GM21619 (cell line): Measurements from ENCODE around the gene OLFML2B.

Source experiments
- ATAC-seq: cut with Tn5 transposase; IDR thresholded peaks from one replicate; pipeline ENCODE4 v1.9.1; 2021; ENCODE audit not compliant: unreplicated experiment

Gene OLFML2B

DNA sequence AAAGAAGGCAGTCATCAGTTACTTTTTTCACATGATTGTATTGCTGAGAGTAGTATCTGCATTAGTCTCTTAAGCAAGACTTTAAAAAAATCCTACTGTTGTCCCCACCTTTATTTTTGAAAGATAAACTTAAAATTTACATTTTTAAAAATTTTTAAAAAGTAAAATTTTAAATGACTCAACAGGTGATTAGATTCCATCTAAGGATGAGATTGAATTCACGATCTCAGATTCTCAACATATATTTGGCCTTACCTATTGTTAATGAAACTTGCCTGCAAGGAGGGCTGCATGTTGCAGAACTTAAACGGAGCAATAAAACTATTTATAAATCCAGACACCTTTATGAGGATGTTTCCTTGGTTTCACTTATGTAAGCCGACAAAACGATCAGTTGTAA, 75.2 kb downstream of the OLFML2B start:
- ATAC-seq = no peak

DNA sequence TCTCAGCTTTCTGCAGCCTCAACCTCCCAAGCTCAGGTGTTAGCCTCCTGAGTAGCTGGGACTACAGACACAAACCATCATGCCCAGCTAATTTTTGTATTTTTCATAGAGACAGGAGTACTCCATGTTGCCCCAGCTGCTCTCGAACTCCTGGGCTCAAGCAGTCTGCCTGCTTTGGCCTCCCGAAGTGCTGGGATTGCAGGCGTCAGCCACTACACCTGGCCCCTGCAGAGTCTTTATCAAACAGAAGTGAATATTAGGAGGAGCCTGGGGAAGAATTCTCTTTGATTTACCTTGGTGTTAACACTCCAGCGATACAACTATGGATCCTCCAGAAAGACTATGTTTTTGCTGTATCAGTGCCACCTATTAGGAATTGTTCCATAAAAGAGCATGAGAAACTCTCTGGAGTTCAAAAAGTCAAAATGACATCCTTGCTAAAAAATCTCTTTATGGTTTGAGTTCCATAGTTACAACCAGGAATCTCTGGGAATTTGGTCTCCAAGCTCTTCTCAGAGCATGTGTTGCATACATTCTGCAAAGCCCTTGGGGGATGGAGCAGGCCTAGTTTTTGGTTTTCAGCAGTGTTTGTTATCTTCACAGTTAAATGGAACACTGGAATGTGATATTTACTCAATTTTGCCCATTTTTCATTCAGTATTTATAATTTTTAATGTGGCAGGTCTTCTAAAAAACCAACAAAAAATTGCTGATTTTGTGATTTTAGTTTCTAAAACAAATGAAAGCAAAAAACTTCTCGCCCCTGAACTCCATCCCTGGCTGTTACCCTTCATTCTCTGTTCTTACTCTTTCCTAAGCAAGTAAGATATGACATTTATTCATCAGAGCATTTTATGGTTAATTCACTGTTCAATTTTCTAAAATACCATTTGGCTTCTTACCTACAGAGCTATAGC, 77.3 kb downstream of the OLFML2B start:
- no peak for ATAC-seq

DNA sequence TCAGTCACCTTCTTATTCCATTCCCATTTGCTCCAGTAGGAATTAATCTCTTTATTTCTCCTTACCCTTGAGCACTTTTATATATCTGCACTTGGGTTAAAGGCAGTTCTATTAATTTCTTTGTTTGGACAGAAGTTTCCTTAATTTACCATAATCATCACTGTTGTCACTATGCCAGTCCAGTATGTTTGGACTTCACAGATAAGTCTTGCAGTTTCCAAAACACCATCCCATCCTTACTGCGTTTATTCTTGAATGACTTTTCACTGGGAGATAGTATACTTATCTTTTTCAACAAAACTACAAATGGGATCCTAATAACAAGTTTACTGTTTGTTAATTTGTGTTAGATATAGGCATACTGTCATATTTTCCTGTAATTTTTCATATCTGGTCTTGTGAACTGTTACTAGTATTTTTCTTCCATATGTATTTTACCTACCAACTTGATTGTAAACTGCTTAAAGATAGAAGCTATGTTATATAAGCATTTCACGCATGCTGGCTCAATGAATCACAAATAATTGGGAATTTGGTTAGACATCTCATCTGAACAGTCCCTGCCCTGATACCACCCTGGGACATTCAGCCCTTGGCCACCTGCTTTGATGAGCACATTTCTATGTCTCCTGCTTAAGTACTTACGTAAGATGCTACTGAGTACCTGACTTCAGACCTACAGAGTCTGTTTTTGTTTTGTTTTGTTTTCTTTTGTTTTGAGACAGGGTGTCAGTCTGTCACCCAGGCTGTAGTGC, 78.2 kb downstream of the OLFML2B start:
- no peak for ATAC-seq

DNA sequence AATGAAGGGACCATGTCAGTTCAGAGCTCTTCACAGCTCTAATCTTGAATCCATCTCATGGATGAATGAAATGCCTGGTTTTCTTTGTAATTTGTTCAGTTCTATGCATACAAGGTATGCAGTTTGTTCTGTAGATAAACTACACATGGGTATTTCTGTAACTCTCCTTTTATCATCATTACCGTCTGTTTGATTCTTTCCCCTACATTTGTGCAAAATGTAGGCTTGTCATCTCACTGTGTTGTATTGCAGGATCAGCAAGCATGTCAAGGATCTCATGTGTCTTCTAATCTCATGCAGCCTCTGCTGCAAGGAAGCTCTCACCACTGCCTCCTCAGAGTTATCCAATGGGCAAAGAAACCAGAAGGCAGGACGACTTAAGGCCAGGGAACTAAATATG, 79.3 kb downstream of the OLFML2B start:
- no peak for ATAC-seq

DNA sequence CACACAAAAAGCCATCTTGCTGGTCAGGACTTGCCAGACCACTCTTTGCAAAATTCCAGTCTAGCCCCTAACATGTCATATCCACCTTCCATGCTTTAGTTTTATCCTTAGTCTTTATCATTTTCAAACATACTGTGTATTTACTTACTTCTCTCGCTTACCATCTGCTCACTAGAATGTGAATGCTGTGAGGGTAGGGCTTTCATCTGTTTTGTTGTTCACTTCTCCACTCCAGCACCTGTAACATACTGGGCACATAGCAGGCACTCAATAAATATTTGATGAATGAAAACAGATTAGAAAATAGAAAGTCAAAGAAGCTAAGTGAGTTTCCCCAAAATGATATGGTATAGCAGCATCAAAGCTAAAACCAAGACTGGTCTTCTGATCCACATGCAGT, 79.9 kb downstream of the OLFML2B start:
- ATAC-seq = no peak

DNA sequence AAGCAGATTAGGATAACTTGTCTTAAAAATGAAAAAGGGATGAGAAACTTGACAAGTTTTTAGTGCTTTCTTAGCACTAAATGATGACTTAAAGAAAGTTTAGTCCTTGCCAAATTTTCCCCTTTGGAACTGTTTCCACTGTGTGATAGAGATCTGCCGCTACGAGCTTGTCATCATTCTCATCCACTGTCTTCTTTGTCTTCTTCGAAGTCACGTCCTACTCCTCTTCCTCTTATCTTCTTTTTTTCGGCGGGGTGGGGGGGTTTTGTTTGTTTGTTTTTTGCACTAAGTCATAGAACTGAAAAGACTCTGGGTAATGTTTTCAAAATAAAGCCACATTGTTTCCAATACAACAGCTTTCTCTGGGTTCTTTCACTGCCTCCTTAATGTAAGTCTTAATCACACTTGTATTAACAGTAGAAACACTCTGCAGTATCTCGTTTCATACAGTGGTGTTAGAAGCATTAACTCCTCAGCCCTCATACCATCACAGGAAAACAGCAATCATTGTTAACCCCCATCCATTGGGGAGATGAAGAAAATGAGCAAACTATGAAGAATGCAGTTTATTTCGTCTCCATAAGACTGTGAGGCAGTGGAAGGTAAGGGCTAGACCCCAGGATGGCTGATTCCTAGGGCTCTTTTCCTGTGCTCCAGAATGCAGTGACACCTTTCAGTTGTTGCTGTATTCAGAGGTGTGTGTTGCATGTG, 81.8 kb downstream of the OLFML2B start:
- ATAC-seq = no peak

DNA sequence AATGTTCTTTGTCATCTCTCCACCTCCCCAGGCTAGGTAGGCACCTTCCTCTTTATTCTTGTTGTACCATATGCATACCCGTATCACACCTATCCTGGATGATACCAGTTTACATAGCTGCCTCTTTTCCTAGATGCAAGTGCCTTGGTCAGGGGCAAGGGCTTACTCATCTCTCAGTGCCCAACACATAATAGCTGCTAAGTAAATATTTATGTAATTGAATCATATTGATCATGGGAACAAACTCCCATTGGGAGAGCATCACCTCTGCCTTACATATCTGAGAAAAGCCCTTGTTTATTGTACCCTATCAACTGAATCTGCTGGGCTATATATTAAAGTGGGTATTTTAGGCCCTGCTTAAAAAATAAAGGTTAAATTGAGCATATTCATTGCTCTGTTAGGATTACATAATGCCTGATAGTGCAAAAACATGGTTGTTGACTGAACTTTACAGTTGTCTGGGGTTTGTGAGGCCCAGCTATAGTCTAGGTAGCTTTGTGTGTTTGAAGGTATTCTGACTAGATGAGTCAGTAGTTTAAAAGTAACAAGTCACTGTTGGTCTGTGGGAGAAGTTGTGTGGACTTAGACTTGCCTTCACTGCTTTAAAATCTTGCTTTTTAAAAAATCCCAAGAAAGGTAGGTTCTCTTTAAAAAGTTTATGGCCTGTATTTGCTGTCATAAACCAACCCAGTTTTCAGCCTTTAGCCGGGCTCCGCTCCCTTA, 82.6 kb downstream of the OLFML2B start:
- ATAC-seq = no peak

DNA sequence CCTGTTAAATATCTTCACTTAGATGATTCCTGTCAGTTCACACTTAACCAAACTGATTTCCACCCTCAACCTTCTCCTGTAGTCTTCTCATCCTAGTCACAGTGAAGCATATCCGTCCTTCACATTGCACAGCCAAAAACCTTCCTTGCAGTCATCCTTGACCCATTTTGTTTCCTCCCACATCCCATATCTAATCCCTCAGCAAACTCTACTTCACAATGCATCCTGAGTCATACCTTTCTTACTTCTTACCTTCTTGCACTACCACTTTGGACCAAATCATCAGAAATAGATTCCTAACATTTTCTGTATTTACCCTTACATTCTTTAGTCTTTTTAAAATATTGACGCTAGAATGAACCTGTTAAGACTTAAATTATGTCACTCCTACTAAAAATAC, 86.9 kb downstream of the OLFML2B start:
- ATAC-seq = no peak

DNA sequence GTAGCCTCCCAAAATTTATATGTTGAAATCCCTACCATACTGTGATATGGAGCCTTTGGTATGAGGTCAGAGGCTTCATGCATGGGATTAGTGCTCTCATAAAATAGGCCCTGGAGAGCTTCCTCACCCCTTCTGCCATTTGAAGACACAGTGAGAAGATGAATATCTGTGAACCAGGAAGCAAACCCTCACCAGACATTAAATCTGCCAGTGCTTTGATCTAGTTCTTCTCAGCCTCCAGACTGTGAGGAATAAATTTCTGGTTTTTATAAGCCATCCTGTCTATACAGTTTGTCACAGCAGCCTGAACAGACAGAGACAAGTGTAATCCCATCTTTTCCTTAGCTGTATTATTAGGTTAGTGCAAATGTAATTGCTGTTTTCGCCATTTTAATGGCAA, 88.4 kb downstream of the OLFML2B start:
- no peak for ATAC-seq

DNA sequence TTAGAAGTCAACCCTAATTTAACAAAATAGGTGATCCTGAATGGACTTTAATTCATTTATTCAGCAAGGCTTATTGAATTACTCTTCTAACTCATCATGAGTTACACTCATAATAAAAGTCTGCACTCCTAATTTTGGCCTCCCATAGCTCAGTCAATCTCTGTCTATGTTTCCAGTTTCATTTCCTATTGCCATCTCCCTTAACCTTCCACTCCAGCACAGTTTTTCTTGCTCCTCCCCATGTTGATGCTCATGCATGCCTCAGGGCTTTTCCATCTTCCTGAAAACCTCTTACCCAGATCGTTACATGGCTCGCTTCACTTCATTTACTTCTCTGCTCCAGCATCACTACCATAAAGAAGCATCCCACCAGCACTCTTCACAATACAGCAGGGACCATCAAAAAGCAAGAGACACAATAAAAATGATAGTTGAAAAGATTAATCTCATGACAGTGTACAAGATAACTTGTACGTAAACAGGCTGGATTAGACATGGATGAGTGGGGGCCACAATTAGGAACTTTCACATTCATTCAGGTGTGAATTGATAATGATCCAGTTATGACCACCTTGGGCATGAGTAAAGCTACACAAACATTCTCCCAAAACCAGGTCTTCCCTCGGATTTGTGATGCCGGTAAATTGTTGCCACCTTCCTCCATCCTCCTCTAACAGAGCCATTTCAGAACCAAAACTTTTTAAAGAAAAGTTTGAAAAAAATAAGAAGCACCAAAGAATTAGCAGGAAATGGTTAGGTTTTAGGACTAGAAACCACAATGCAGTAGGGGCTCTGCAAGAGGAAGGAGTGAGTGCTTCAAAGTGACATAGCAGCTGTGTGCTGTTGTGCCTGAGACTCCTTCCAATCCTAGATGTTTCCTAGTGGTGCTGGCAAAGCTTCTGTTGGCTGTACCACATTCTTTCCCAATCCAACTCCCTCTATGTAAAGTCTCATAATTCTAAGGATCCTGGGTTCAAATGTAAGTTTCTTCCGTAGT, 89.8 kb downstream of the OLFML2B start:
- ATAC-seq = peak; percentile 66
